Retinal pigment epithelial cell (primary cell): ENCODE measurements around the gene MAT2A.
"Not testable (repeated sequence)": the region's sequence is repeated elsewhere in the genome, so short reads cannot be mapped to it uniquely, and the experiment has no call there.

Source experiments
- DNase-seq: peaks from one replicate; pipeline ENCODE4 v3.0.0-alpha.2; 2010; ENCODE audit warnings: low read depth
- H3K4me3 ChIP-seq: 2 replicates; pipeline ENCODE4 v1.5.1; 2011; ENCODE audit warnings: mild to moderate bottlenecking, low read length, control low read depth, moderate library complexity
- TF ChIP-seq, protein P1 (sequence below): conservative IDR thresholded peaks from 2 replicates; pipeline ENCODE4 v1.5.1; 2011; ENCODE audit warnings: low read depth, low read length, control low read depth, inconsistent platforms

Gene MAT2A

GRCh38 chr2:85541753-85542457 lies 2.9 kb downstream of the MAT2A start:
- TF ChIP-seq, protein P1, sequence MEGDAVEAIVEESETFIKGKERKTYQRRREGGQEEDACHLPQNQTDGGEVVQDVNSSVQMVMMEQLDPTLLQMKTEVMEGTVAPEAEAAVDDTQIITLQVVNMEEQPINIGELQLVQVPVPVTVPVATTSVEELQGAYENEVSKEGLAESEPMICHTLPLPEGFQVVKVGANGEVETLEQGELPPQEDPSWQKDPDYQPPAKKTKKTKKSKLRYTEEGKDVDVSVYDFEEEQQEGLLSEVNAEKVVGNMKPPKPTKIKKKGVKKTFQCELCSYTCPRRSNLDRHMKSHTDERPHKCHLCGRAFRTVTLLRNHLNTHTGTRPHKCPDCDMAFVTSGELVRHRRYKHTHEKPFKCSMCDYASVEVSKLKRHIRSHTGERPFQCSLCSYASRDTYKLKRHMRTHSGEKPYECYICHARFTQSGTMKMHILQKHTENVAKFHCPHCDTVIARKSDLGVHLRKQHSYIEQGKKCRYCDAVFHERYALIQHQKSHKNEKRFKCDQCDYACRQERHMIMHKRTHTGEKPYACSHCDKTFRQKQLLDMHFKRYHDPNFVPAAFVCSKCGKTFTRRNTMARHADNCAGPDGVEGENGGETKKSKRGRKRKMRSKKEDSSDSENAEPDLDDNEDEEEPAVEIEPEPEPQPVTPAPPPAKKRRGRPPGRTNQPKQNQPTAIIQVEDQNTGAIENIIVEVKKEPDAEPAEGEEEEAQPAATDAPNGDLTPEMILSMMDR, result no peak
- DNase-seq, result no peak

GRCh38 chr2:85542777-85543176 lies 3.8 kb downstream of the MAT2A start:
- TF ChIP-seq, protein P1, result no peak
- no peak for DNase-seq
- peak overlapping the region; percentile 74 for H3K4me3 ChIP-seq

More at GRCh38 chr2:85541753-85542457, 2.9 kb downstream of the MAT2A start:
- peak overlapping the region; percentile 74 for H3K4me3 ChIP-seq

DNA sequence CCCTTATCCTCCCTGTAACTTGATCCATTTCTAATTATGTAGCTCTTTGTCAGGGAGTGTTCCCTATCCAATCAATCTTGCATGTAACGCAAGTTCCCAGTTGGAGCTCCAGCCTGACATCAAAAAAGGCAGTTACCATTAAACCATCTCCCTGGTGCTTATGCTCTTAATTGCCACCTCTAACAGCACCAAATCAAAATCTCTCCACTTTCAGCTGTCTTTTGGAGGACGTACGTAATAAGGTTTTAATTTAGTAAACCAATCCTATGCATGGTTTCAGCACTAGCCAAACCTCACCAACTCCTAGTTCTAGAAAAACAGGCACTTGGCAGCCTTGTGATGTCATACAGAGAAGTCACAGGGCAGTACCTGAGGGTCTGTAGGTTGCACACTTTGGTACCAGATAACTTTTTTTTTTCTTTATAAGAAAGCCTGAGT lies 5.3 kb downstream of the MAT2A start:
- H3K4me3 ChIP-seq, DNase-seq: not testable (repeated sequence)

DNA sequence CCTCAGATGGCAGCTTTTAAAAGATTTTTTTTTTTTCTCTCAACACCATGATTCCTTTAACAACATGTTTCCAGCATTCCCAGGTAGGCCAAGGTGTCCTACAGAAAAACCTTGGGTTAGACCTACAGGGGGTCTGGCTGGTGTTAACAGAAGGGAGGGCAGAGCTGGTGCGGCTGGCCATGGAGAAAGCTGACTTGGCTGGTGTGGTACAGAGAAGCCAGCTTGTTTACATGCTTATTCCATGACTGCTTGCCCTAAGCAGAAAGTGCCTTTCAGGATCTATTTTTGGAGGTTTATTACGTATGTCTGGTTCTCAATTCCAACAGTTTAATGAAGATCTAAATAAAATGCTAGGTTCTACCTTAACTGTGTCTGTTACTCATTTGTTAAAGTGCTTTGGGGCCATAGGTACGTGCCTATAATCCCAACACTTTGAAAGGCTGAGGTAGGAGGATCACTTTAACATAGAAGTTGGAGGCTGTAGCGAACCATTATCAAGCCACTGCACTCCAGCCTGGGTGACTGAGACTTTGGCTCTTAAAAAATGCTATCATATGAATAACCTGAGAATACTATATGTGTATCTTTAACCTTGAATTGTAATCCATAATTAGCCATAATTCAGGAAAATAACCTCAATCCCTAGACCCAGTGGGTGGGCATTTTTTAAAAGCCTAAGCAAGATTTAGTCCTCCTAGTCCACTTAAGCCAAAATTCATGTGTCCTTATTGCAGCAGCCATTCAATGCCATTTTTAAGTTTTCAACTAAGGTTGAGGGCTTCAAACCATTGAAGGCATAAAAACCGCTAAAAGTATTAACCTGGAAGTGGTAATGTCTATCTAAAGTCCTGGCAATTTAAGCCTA lies 6.2 kb downstream of the MAT2A start:
- H3K4me3 ChIP-seq, DNase-seq: not testable (repeated sequence)

DNA sequence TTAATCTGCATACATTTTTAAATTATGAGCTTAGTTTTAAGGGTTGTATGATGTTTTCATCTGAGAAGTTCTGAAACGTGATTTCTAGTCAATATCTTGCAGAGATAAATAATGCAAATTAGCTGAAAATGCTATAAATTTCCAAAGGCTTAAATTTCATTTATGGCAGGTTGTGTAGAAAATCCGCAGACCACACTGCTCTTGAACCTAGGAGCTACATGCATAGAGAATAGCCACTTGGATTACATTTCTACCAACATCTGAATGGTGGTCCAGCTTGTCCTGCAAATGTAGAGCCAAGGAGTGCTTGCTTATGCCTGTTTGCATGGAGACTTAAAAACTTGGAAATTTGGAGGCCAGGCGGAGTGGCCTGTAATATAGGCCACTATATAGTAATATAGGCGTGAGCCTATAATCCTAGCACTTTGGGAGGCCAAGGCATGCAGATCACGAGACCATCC lies 6.8 kb downstream of the MAT2A start:
- TF ChIP-seq, protein P1, result no peak
- no peak overlapping the region for H3K4me3 ChIP-seq
- DNase-seq, result no peak

GRCh38 chr2:85547089-85547858 lies 8.3 kb downstream of the MAT2A start:
- no peak overlapping the region for H3K4me3 ChIP-seq
- DNase-seq, result no peak
- TF ChIP-seq, protein P1, result no peak

- TF ChIP-seq, protein P1, result no peak
- no peak for DNase-seq
- no peak overlapping the region for H3K4me3 ChIP-seq
Observed at GRCh38 chr2:85547859-85548607, 9.1 kb downstream of the MAT2A start.
